Activated naive CD4-positive, alpha-beta T cell treated with anti-CD3 and anti-CD28 coated beads for 36 hours (primary cell): ENCODE measurements around the gene PSENEN. TPM values are rescaled to one million over a fixed set of nuclear protein-coding genes. Genes with fewer than 3 reads are reported as not detected.
A peak's percentile ranks its signal among the peaks of the same experiment; 100 is the strongest.
"Not testable (repeated sequence)": the region's sequence is repeated elsewhere in the genome, so short reads cannot be mapped to it uniquely, and the experiment has no call there.

Source experiments
- CTCF ChIA-PET: fragments of 350-600 bp; sonication (Branson Sonifier 250); formaldehyde crosslinking; loops from one replicate; lab custom pipeline; 2021; ENCODE audit warnings: antibody characterized with exemption; lab: Charles Lee
- DNase-seq: peaks from one replicate; pipeline ENCODE4 v3.0.0-alpha.2; 2020
- H3K27ac Mint-ChIP-seq: one replicate; pipeline ENCODE4 v1.8.0; 2021; ENCODE audit warnings: mild to moderate bottlenecking, mixed read lengths
- H3K27me3 Mint-ChIP-seq: one replicate; pipeline ENCODE4 v1.8.0; 2021; ENCODE audit warnings: low read depth, mixed read lengths
- H3K36me3 Mint-ChIP-seq: one replicate; pipeline ENCODE4 v1.8.0; 2021; ENCODE audit warnings: low read depth, mixed read lengths
- H3K4me1 Mint-ChIP-seq: one replicate; pipeline ENCODE4 v1.8.0; 2021; ENCODE audit warnings: low read depth, mixed read lengths
- H3K4me3 Mint-ChIP-seq: one replicate; pipeline ENCODE4 v1.8.0; 2021; ENCODE audit warnings: mild to moderate bottlenecking, moderate library complexity, mixed read lengths
- H3K9me3 Mint-ChIP-seq: one replicate; pipeline ENCODE4 v1.8.0; 2021; ENCODE audit warnings: mixed read lengths
- intact Hi-C: fragments of 100-400 bp; cut with micrococcal nuclease; formaldehyde crosslinking; loops from one replicate; pipeline ENCODE4 v1.15.1; 2023
- total RNA-seq, 2 experiments: library from RNA; stranded (reverse); gene quantifications; one replicate each; pipeline ENCODE4 v1.2.3, GENCODE V29; 2021

The PSENEN gene
- total RNA-seq, 2 experiments from 2014 or later = 32.4 to 37.7 TPM

- Mint-ChIP-seq H3K27me3 (no peaks in the 10 kb centered on the region), H3K9me3 (no peaks in the 10 kb centered on the region), H3K4me1 (peaks cover 18% of the 10 kb centered on the region), H3K27ac (peak overlapping the region; percentile 5), H3K36me3 (peaks cover 57% of the 10 kb centered on the region), H3K4me3 (peak overlapping the region; percentile 8)
- intact Hi-C loops = no loop called here
- CTCF ChIA-PET = interaction anchor here (1.2 kb wide), 1 partner anchor 24 kb away, joined by 4 read pairs; no protein-coding TSS in a partner anchor
- DNase-seq = no peak
These were observed 25.3 kb upstream of the PSENEN start for GRCh38 chr19:35720163-35720524.

- H3K4me3 Mint-ChIP-seq = no peak overlapping the region
- H3K36me3 Mint-ChIP-seq = peaks cover 56% of the 10 kb centered on the region
- H3K9me3 Mint-ChIP-seq = no peaks in the 10 kb centered on the region
- no peaks in the 10 kb centered on the region for H3K27me3 Mint-ChIP-seq
- no peak for DNase-seq
- CTCF ChIA-PET = interaction anchor here (1.2 kb wide), 1 partner anchor 24 kb away, joined by 4 read pairs; no protein-coding TSS in a partner anchor
- H3K27ac Mint-ChIP-seq = no peak overlapping the region
- intact Hi-C loops = no loop called here
- peaks cover 18% of the 10 kb centered on the region for H3K4me1 Mint-ChIP-seq
These were observed 24.8 kb upstream of the PSENEN start for GRCh38 chr19:35720648-35721047.

- Mint-ChIP-seq H3K36me3 (peaks cover 53% of the 10 kb centered on the region), H3K9me3 (no peaks in the 10 kb centered on the region), H3K27me3 (no peaks in the 10 kb centered on the region), H3K4me3 (no peak overlapping the region), H3K27ac (no peak overlapping the region), H3K4me1 (peaks cover 18% of the 10 kb centered on the region)
- DNase-seq = no peak
- intact Hi-C loops = no loop called here
- CTCF ChIA-PET = interaction anchor here (1.0 kb wide), 1 partner anchor 25 kb away, joined by 4 read pairs; no protein-coding TSS in a partner anchor
These were observed 24.1 kb upstream of the PSENEN start for GRCh38 chr19:35721374-35721773.

GRCh38 chr19:35722461-35722860 lies 23.0 kb upstream of the PSENEN start:
- CTCF ChIA-PET = interaction anchor here (1.7 kb wide), 1 partner anchor 28 kb away, joined by 7 read pairs; no protein-coding TSS in a partner anchor
- H3K27ac Mint-ChIP-seq = no peak overlapping the region
- peaks cover 50% of the 10 kb centered on the region for H3K36me3 Mint-ChIP-seq
- H3K27me3 Mint-ChIP-seq = no peaks in the 10 kb centered on the region
- no peak overlapping the region for H3K4me3 Mint-ChIP-seq
- H3K4me1 Mint-ChIP-seq = peaks cover 18% of the 10 kb centered on the region
- H3K9me3 Mint-ChIP-seq = no peaks in the 10 kb centered on the region
- no peak for DNase-seq
- intact Hi-C loops = no loop called here

DNA sequence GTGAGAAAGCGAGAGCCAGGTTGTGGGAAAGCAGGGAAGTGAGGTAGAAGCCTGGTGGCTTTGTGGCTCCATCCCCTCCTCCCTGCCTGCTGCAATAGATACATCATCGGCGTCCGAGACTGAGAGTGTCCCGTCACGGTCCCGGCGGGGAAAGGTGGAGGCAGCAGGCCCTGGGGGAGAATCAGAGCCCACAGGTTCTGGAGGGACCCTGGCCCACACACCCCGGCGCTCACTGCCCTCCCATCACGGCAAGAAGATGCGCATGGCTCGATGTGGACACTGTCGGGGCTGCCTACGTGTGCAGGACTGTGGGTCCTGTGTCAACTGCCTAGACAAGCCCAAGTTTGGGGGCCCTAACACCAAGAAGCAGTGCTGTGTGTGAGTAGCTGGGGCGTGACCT lies 22.6 kb upstream of the PSENEN start:
- Mint-ChIP-seq H3K4me3 (no peak overlapping the region), H3K27me3 (no peaks in the 10 kb centered on the region), H3K36me3 (peaks cover 51% of the 10 kb centered on the region), H3K4me1 (peaks cover 18% of the 10 kb centered on the region), H3K9me3 (no peaks in the 10 kb centered on the region), H3K27ac (no peak overlapping the region)
- DNase-seq = no peak
- intact Hi-C loops = no loop called here
- CTCF ChIA-PET = interaction anchor here (1.7 kb wide), 1 partner anchor 28 kb away, joined by 7 read pairs; no protein-coding TSS in a partner anchor

DNA sequence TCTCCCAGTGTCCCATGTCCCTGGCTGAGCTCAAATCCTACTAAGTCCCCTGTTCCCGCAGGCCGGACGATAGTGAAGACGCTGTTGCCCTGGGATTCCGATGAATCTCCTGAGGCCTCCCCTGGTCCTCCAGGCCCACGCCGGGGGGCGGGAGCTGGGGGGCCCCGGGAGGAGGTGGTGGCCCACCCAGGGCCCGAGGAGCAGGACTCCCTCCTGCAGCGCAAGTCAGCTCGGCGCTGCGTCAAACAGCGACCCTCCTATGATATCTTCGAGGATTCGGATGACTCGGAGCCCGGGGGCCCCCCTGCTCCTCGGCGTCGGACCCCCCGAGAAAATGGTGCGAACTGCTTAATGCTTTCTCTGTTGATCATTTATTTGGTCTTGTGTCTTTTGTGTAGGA lies 21.8 kb upstream of the PSENEN start:
- Mint-ChIP-seq H3K36me3 (peaks cover 58% of the 10 kb centered on the region), H3K4me1 (peaks cover 18% of the 10 kb centered on the region), H3K27ac (no peak overlapping the region), H3K27me3 (no peaks in the 10 kb centered on the region), H3K9me3 (no peaks in the 10 kb centered on the region), H3K4me3 (no peak overlapping the region)
- no peak for DNase-seq
- intact Hi-C loops = no loop called here
- CTCF ChIA-PET = interaction anchor here (1.7 kb wide), 1 partner anchor 29 kb away, joined by 7 read pairs; no protein-coding TSS in a partner anchor

DNA sequence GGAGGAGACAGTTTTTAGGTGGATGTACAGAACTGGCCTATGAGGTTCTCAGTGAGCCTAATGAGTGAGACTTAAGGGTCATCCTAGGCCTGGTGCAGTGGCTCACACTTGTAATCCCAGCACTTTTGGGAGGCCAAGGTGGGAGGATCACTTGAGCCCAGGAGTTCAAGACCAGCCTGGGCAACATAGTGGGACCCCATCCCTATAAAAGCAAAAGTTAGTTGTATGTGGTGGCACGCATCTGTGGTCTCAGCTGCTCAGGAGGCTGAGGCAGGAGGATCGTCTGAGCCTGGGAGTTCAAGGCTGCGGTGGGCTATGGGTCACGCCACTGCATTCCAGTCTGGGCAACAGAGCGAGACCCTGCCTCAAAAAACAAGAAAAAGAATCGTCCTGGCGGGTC lies 21.3 kb upstream of the PSENEN start:
- H3K4me3 Mint-ChIP-seq, DNase-seq, CTCF ChIA-PET, H3K9me3 Mint-ChIP-seq, H3K27me3 Mint-ChIP-seq, H3K27ac Mint-ChIP-seq, intact Hi-C loops: not testable (repeated sequence)
- peaks cover 57% of the 10 kb centered on the region for H3K36me3 Mint-ChIP-seq
- H3K4me1 Mint-ChIP-seq = peaks cover 15% of the 10 kb centered on the region

DNA sequence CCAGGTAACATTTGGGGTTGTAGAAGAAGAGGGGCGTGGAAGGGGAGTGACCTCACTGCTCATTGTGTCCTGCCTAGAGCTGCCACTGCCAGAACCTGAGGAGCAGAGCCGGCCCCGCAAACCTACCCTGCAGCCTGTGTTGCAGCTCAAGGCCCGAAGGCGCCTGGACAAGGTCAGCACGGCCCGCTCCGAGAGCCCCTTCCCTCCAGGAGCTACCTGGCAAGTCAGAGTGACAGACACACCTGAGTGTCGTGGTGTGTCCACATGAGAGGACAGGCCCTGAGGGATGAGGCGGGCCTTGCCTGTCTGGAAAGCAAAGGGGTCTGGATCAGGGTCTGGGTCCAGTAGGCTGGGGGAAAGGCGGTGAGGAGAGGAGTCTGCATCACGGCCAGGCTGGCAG lies 20.9 kb upstream of the PSENEN start:
- intact Hi-C loops = no loop called here
- peaks cover 57% of the 10 kb centered on the region for H3K36me3 Mint-ChIP-seq

GRCh38 chr19:35725216-35725861 lies 20.1 kb upstream of the PSENEN start:
- H3K4me3 Mint-ChIP-seq = no peak overlapping the region
- intact Hi-C loops = no loop called here
- no peak for DNase-seq
- peaks cover 6% of the 10 kb centered on the region for H3K4me1 Mint-ChIP-seq
- no peak overlapping the region for H3K27ac Mint-ChIP-seq
- H3K27me3 Mint-ChIP-seq = no peaks in the 10 kb centered on the region
- CTCF ChIA-PET = no interaction called here
- no peaks in the 10 kb centered on the region for H3K9me3 Mint-ChIP-seq
- H3K36me3 Mint-ChIP-seq = peaks cover 62% of the 10 kb centered on the region

More for the DNA sequence above, 20.9 kb upstream of the PSENEN start:
- Mint-ChIP-seq H3K4me3 (no peak overlapping the region), H3K27me3 (no peaks in the 10 kb centered on the region), H3K4me1 (peaks cover 10% of the 10 kb centered on the region), H3K9me3 (no peaks in the 10 kb centered on the region), H3K27ac (no peak overlapping the region)
- no peak for DNase-seq
- CTCF ChIA-PET = no interaction called here

DNA sequence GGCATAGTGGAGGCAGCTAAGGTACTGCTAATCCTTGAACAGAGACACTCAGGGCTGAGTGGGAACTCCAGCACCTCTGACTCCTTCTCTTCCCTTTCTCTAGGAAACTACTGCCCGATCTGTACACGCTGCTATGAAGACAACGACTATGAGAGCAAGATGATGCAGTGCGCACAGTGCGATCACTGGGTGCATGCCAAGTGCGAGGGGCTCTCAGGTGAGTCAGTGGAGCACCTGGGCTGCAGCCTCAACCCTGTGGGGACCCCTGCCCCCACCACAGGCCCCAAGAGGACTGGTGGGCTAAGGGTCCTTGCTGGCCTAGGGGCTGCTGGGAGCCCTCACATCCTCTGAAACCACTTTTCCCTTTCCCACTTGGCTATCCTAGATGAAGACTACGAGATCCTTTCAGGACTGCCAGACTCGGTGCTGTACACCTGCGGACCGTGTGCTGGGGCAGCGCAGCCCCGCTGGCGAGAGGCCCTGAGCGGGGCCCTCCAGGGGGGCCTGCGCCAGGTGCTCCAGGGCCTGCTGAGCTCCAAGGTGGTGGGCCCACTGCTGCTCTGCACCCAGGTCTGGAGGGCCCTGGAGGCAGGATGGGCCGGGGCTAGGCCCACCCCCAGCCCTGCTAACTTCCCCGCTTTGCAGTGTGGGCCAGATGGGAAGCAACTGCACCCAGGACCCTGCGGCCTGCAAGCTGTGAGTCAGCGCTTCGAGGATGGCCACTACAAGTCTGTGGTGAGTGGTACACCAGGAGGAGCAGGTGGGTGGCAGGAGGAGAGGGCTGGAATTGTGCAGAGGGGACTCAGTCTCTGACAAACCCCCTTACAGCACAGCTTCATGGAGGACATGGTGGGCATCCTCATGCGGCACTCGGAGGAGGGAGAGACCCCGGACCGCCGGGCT lies 18.1 kb upstream of the PSENEN start:
- no peaks in the 10 kb centered on the region for H3K4me1 Mint-ChIP-seq
- H3K9me3 Mint-ChIP-seq = no peaks in the 10 kb centered on the region
- peaks cover 57% of the 10 kb centered on the region for H3K36me3 Mint-ChIP-seq
- intact Hi-C loops = no loop called here
- H3K27me3 Mint-ChIP-seq = no peaks in the 10 kb centered on the region
- no peak for DNase-seq
- H3K4me3 Mint-ChIP-seq = no peak overlapping the region
- CTCF ChIA-PET = interaction anchor here (0.7 kb wide), 1 partner anchor 566 kb away, joined by 3 read pairs; no protein-coding TSS in a partner anchor
- H3K27ac Mint-ChIP-seq = no peak overlapping the region

- Mint-ChIP-seq H3K27ac (no peak overlapping the region), H3K9me3 (no peaks in the 10 kb centered on the region), H3K4me1 (no peaks in the 10 kb centered on the region), H3K36me3 (peaks cover 56% of the 10 kb centered on the region), H3K4me3 (no peak overlapping the region), H3K27me3 (no peaks in the 10 kb centered on the region)
- no peak for DNase-seq
- intact Hi-C loops = no loop called here
- CTCF ChIA-PET = no interaction called here
These were observed 17.3 kb upstream of the PSENEN start for GRCh38 chr19:35727956-35728706.

- intact Hi-C loops = no loop called here
- H3K4me3 Mint-ChIP-seq = no peak overlapping the region
- H3K9me3 Mint-ChIP-seq = no peaks in the 10 kb centered on the region
- peaks cover 54% of the 10 kb centered on the region for H3K36me3 Mint-ChIP-seq
- H3K27ac Mint-ChIP-seq = no peak overlapping the region
- no peak for DNase-seq
- no peaks in the 10 kb centered on the region for H3K4me1 Mint-ChIP-seq
- no peaks in the 10 kb centered on the region for H3K27me3 Mint-ChIP-seq
- CTCF ChIA-PET = interaction anchor here (1.5 kb wide), 1 partner anchor 11 kb away, joined by 3 read pairs; no protein-coding TSS in a partner anchor
These were observed 16.4 kb upstream of the PSENEN start for GRCh38 chr19:35729021-35729420.
